BE2C (cell line): ENCODE data around the gene PHLPP2.

Source experiments
- DNase-seq: peaks from one replicate; pipeline ENCODE4 v3.0.0-alpha.2; 2020
- H3K27me3 ChIP-seq: fragments of 250-450 bp; sonication (Bioruptor Pico); 2 replicates; pipeline ENCODE4 v1.5.1; 2020; ENCODE audit warnings: mild to moderate bottlenecking
- H3K36me3 ChIP-seq: fragments of 250-450 bp; sonication (Bioruptor Pico); 2 replicates; pipeline ENCODE4 v1.5.1; 2020; ENCODE audit warnings: mild to moderate bottlenecking
- H3K4me1 ChIP-seq: fragments of 250-450 bp; sonication (Bioruptor Pico); 2 replicates; pipeline ENCODE4 v1.5.1; 2020
- H3K4me3 ChIP-seq: 2 replicates; pipeline ENCODE4 v1.5.1; 2011; ENCODE audit warnings: low read depth, low read length
- H3K9me3 ChIP-seq: fragments of 250-450 bp; sonication (Bioruptor Pico); 2 replicates; pipeline ENCODE4 v1.5.1; 2020
- TF ChIP-seq, protein P1 (sequence below): IDR thresholded peaks from 2 replicates; pipeline ENCODE4 v1.5.1; 2012; ENCODE audit warnings: mild to moderate bottlenecking, low read depth, low read length

Gene PHLPP2

DNA sequence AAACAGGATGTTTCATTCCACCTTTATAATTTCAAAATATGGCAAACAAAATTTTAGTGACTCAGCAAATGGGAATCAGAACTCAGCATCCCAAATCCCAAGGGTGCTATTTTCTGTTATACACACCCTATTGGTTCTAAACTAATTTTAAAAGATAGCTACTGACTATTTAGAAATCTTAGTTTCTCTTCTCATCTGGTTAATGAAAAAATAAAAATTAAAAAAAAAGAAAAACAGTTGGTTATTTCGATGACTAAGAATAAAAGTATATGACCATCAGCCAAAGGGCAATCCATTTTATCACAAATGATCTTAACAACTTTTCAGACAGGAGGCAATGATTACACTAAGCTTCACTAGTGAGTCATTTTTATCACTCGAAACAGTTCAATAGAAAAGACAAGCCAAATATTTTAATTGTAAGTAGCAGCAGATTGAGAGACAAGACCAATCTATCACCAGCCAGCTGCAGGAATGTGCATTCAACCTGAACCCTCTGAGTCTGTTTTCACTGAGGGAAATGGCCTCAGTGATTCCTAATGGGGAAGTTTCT is 15.2 kb downstream of the PHLPP2 start:
- Histone ChIP-seq H3K4me1 (no peaks in the 10 kb centered on the region), H3K9me3 (no peaks in the 10 kb centered on the region), H3K4me3 (no peak overlapping the region), H3K27me3 (no peaks in the 10 kb centered on the region), H3K36me3 (no peaks in the 10 kb centered on the region)
- DNase-seq = no peak
- TF ChIP-seq, protein P1, sequence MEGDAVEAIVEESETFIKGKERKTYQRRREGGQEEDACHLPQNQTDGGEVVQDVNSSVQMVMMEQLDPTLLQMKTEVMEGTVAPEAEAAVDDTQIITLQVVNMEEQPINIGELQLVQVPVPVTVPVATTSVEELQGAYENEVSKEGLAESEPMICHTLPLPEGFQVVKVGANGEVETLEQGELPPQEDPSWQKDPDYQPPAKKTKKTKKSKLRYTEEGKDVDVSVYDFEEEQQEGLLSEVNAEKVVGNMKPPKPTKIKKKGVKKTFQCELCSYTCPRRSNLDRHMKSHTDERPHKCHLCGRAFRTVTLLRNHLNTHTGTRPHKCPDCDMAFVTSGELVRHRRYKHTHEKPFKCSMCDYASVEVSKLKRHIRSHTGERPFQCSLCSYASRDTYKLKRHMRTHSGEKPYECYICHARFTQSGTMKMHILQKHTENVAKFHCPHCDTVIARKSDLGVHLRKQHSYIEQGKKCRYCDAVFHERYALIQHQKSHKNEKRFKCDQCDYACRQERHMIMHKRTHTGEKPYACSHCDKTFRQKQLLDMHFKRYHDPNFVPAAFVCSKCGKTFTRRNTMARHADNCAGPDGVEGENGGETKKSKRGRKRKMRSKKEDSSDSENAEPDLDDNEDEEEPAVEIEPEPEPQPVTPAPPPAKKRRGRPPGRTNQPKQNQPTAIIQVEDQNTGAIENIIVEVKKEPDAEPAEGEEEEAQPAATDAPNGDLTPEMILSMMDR = no peak

DNA sequence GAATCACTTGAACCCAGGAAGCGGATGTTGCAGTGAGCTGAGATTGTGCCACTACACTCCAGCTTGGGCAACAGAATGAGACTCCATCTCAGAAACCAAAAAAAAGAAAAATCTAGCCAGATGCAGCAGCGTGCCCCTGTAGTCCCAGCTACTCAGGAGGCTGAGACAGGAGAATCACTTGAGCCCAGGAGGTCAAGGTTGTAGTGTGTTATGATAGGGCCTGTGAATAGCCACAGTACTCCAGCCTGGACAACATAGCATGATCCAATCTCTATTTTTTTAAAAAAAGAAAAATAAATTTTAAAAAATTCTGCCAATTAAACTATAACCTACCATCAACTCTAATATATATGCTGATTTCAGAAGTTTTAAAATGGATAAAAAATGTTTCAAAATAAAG is 15.8 kb downstream of the PHLPP2 start:
- no peaks in the 10 kb centered on the region for H3K36me3 ChIP-seq
- DNase-seq = no peak
- TF ChIP-seq, protein P1 = no peak
- H3K9me3 ChIP-seq = no peaks in the 10 kb centered on the region
- no peaks in the 10 kb centered on the region for H3K4me1 ChIP-seq
- no peak overlapping the region for H3K4me3 ChIP-seq
- no peaks in the 10 kb centered on the region for H3K27me3 ChIP-seq

DNA sequence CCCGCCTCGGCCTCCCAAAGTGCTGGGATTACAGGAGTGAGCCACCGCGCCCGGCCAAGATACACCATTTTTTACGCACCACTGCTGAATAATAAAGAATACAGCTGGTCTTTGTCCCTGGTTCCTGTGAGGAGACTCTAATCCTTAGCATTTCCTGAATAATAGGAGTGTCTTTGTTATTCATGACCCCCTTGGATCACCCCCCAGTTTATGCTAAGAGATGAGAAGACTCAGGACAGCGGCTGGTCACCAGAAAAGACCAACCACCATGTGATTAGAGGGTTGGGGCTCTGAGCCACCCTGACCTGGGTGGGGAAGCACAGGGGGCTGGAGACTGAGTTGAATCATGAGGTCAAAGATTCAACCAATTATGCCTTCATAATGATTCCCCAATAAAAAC is 17.3 kb downstream of the PHLPP2 start:
- no peaks in the 10 kb centered on the region for H3K27me3 ChIP-seq
- H3K9me3 ChIP-seq = no peaks in the 10 kb centered on the region
- no peaks in the 10 kb centered on the region for H3K4me1 ChIP-seq
- H3K36me3 ChIP-seq = no peaks in the 10 kb centered on the region
- H3K4me3 ChIP-seq = no peak overlapping the region
- TF ChIP-seq, protein P1 = no peak
- DNase-seq = no peak

DNA sequence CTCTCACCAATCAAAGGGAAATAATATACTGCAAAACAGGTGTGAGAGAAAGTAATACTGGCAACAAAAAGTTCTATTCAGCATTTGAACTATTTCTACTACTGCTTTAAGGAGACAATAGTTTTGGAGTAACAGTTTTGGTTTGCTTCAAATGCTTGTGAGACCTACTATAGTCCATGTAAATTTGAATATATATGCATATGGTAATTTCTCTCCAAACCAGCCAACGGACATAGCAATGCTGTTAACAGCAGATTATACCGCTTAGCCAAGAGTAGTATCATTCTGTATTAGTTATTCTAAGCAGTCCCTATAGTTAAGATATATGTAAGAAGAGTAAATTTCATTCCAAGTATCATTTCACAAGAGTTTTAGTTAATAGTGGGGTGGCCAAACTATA is 18.5 kb downstream of the PHLPP2 start:
- TF ChIP-seq, protein P1 = no peak
- H3K4me1 ChIP-seq = no peaks in the 10 kb centered on the region
- no peaks in the 10 kb centered on the region; the same call in 1 of the 2 replicates for H3K36me3 ChIP-seq
- no peaks in the 10 kb centered on the region for H3K9me3 ChIP-seq
- no peak overlapping the region for H3K4me3 ChIP-seq
- H3K27me3 ChIP-seq = no peaks in the 10 kb centered on the region
- DNase-seq = no peak

DNA sequence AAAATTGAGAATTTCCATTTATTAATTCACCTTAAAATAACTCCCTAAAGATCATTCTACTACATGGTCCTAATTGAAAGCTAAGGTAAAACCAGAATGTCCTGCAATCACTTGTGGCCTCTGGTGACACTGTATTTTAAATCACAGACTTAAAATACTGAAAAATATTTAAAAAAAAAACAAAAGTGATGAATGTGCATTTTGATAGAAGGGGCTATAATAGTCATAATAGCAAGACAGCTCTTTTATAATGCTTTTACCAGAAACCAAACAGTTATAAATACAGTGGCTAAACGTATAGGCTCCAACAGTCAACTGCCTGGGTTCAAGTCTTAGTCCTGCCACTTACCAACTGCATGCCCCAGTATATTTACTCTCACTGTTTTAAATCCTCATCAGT is 21.2 kb downstream of the PHLPP2 start:
- TF ChIP-seq, protein P1 = no peak
- Histone ChIP-seq H3K27me3 (no peaks in the 10 kb centered on the region), H3K36me3 (peaks cover 5% of the 10 kb centered on the region; the same call in 1 of the 2 replicates), H3K4me1 (no peaks in the 10 kb centered on the region), H3K9me3 (no peaks in the 10 kb centered on the region), H3K4me3 (no peak overlapping the region)
- DNase-seq = no peak

DNA sequence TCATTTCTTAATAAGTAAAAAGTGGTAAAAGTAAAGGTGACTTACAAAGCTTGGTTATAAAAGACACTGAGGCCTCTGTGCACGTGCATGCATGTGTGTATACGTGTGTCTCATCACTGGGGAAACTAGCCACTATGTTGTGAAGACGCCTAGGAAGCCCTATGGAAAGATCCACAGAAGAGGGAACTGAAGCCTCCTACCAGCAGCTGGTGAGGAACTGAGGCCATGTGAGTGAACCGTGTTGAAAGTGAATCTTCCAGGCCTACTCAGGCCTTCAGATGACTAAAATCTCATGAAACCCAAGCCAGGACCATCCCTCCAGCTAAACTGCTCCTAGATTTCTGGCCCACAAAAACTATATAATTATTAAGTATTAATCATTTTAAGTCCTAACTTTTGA is 23.7 kb downstream of the PHLPP2 start:
- no peaks in the 10 kb centered on the region for H3K4me1 ChIP-seq
- no peaks in the 10 kb centered on the region for H3K27me3 ChIP-seq
- no peak for DNase-seq
- no peak overlapping the region for H3K4me3 ChIP-seq
- no peaks in the 10 kb centered on the region for H3K9me3 ChIP-seq
- TF ChIP-seq, protein P1 = no peak
- peaks cover 5% of the 10 kb centered on the region; the same call in 1 of the 2 replicates for H3K36me3 ChIP-seq
